Heart left ventricle (tissue), 13 donors: ENCODE measurements around the gene TMEM132D.

Source experiments
- CTCF ChIP-seq, 12 donors: fragments of 200-600 bp; sonication (generic) in 4 of 12; IDR thresholded peaks; one replicate each; pipeline versions ENCODE4 v1.5.0 to v1.8.0; 2018 to 2022; ENCODE audit warnings: antibody characterized with exemption in 12 of 12, mild to moderate bottlenecking in 5 of 12
- POLR2A ChIP-seq, 2 donors: fragments of 450-650 bp; IDR thresholded peaks; one replicate each; pipeline ENCODE4 v1.6.1; 2017; ENCODE audit warnings: antibody characterized with exemption in 2 of 2, mild to moderate bottlenecking in 2 of 2, moderate library complexity in 2 of 2
- donor health status: ischemic (EF 13 %, LVEDD 7.1; RV severe dilation, severe dysfunction).
- donor health status: DM: no; HTN: yes; CAD: no.
- donor health status: DM: no; HTN: no; CAD: no.
- donor health status: ischemic (EF 25% LVEDD 6.9; RV normal size, moderate dysfunction).
- donor health status: ischemic (EF 25% LVEDD 5.7; RV mildly dilated, moderate dysfunction).
- donor health status: ischemic (EF 35%, LVEDD 5.7; RV mildly dilated, moderate dysfunction).
- donor health status: nonischemic (EF 11% LVEDD 7.7; RV severe dilation, severe dysfunction).
- donor health status: DM: yes; HTN: yes; CAD: no.
- donor health status: PGD.
- donor health status: ischemic (EF 29% LVEDD 5.4; RV normal size, mild dysfunction).
- donor health status: nonischemic (EF 23%, LVEDD 6.1; RV moderate dilation, normal function).

GRCh38 chr12:129839679-129840078 lies 64.1 kb downstream of the TMEM132D start:
- TF ChIP-seq CTCF (IDR thresholded peaks at IDR 0.05): no peak
- no peak for TF ChIP-seq POLR2A (IDR thresholded peaks at IDR 0.05)
